Brain microvascular endothelial cell (primary cell): ENCODE data around the gene ELAVL1.
"Not testable (repeated sequence)": the region's sequence is repeated elsewhere in the genome, so short reads cannot be mapped to it uniquely, and the experiment has no call there.

Experiments used
- DNase-seq: peaks from one replicate; pipeline ENCODE4 v3.0.0-alpha.2; 2020
- H3K27ac ChIP-seq: fragments of 250-450 bp; sonication (Bioruptor Pico); 2 replicates; pipeline ENCODE4 v1.5.1; 2020; ENCODE audit warnings: mild to moderate bottlenecking, moderate library complexity
- H3K27me3 ChIP-seq: fragments of 250-450 bp; sonication (Bioruptor Pico); replicated peaks from 2 replicates; pipeline ENCODE4 v1.5.1; 2020; ENCODE audit warnings: mild to moderate bottlenecking
- H3K36me3 ChIP-seq: fragments of 250-450 bp; sonication (Bioruptor Pico); replicated peaks from 2 replicates; pipeline ENCODE4 v1.5.1; 2020; ENCODE audit warnings: mild to moderate bottlenecking
- H3K4me3 ChIP-seq: 2 replicates; pipeline ENCODE4 v1.5.1; 2011; ENCODE audit warnings: low read depth, mild to moderate bottlenecking, control low read depth, low read length, moderate library complexity
- CTCF ChIP-seq: IDR thresholded peaks from 2 replicates; pipeline ENCODE4 v1.5.1; 2011; ENCODE audit warnings: low read depth, mild to moderate bottlenecking, moderate library complexity, low read length, control low read depth, inconsistent platforms; ENCODE audit errors: missing control alignments
- in situ Hi-C: cut with HindIII; loops from 2 replicates; pipeline ENCODE4 v1.10.0; 2017; ENCODE audit warnings: low sequenced_read_pairs, low pct_ligation_motif_present

ELAVL1 gene

GRCh38 chr19:7961920-7962626, 43.4 kb downstream of the ELAVL1 start:
- no peak for DNase-seq
- no peaks in the 10 kb centered on the region for H3K27me3 ChIP-seq
- no peak overlapping the region for H3K27ac ChIP-seq
- no peak for TF ChIP-seq CTCF
- in situ Hi-C loops, result no loop called here
- peaks cover 34% of the 10 kb centered on the region for H3K36me3 ChIP-seq
- no peak overlapping the region for H3K4me3 ChIP-seq

GRCh38 chr19:7961082-7961481, 44.4 kb downstream of the ELAVL1 start:
- H3K27me3 ChIP-seq, H3K4me3 ChIP-seq, DNase-seq, in situ Hi-C loops, H3K27ac ChIP-seq: not testable (repeated sequence)
- H3K36me3 ChIP-seq, result peaks cover 32% of the 10 kb centered on the region

- TF ChIP-seq CTCF, result no peak
- no peak for DNase-seq
- Histone ChIP-seq H3K27me3 (no peaks in the 10 kb centered on the region), H3K4me3 (no peak overlapping the region), H3K36me3 (peaks cover 21% of the 10 kb centered on the region), H3K27ac (no peak overlapping the region)
- in situ Hi-C loops, result no loop called here
Observed at GRCh38 chr19:7959211-7959610, 46.2 kb downstream of the ELAVL1 start.

GRCh38 chr19:7955696-7956095, 49.7 kb downstream of the ELAVL1 start:
- no peak for DNase-seq
- Histone ChIP-seq H3K4me3 (no peak overlapping the region), H3K27ac (no peak overlapping the region), H3K36me3 (no peaks in the 10 kb centered on the region), H3K27me3 (no peaks in the 10 kb centered on the region)
- no peak for TF ChIP-seq CTCF
- in situ Hi-C loops, result no loop called here

GRCh38 chr19:7953576-7953975, 51.9 kb downstream of the ELAVL1 start:
- TF ChIP-seq CTCF, result no peak
- Histone ChIP-seq H3K27ac (no peak overlapping the region), H3K36me3 (no peaks in the 10 kb centered on the region), H3K27me3 (no peaks in the 10 kb centered on the region), H3K4me3 (no peak overlapping the region)
- in situ Hi-C loops, result no loop called here
- DNase-seq, result no peak

- in situ Hi-C loops, result no loop called here
- no peaks in the 10 kb centered on the region for H3K27me3 ChIP-seq
- TF ChIP-seq CTCF, result no peak
- no peaks in the 10 kb centered on the region for H3K36me3 ChIP-seq
- no peak for DNase-seq
- H3K4me3 ChIP-seq, result no peak overlapping the region
- no peak overlapping the region for H3K27ac ChIP-seq
Observed at GRCh38 chr19:7953060-7953459, 52.4 kb downstream of the ELAVL1 start.
